Right ventricle myocardium superior (tissue), 1 donor: Measurements from ENCODE around the gene STPG3. TPM values are rescaled to one million over a fixed set of nuclear protein-coding genes. Genes with fewer than 3 reads are reported as not detected.

ENCODE experiments used
- ATAC-seq: fragments of 200-7000 bp; cut with Tn5 transposase; one replicate; pipeline ENCODE4 v1.9.1; 2020; ENCODE audit warnings: mild to moderate bottlenecking; ENCODE audit not compliant: poor library complexity
- DNase-seq: peaks from one replicate; pipeline ENCODE4 v3.0.0-alpha.2; 2020
- intact Hi-C: fragments of 100-400 bp; cut with DNase I; formaldehyde crosslinking; loops from one replicate; pipeline ENCODE4 v1.11.2; 2022
- total RNA-seq: library from RNA; stranded (reverse); fragmentation: NEBNext Ultra II Directional; extraction: Animal tissue kit (Norgen Biotek cat#: 25700); gene quantifications from one replicate; pipeline ENCODE4 v1.2.1, GENCODE V29; 2021
- donor health status: DM: no; HTN: yes; CAD: no; lungs with severe emphysema.

STPG3 gene
- total RNA-seq, 1 donor from 2014 or later, result 1.3 TPM

GRCh38 chr9:137271696-137272076, 20.6 kb downstream of the STPG3 start:
- DNase-seq (no peak), ATAC-seq (no peak)
- intact Hi-C loops, result no loop called here

- no peak for ATAC-seq
- DNase-seq, result no peak
- intact Hi-C loops, result no loop called here
Measured at GRCh38 chr9:137272241-137273094, 21.4 kb downstream of the STPG3 start.

- ATAC-seq, result no peak
- no peak for DNase-seq
- intact Hi-C loops, result no loop called here
Measured at GRCh38 chr9:137273095-137273490, 22.0 kb downstream of the STPG3 start.

- DNase-seq (no peak), ATAC-seq (no peak)
- intact Hi-C loops, result no loop called here
Measured at GRCh38 chr9:137273611-137274320, 22.7 kb downstream of the STPG3 start.

GRCh38 chr9:137275203-137275587, 24.1 kb downstream of the STPG3 start:
- no peak for ATAC-seq
- intact Hi-C loops, result no loop called here

GRCh38 chr9:137275588-137276472, 24.7 kb downstream of the STPG3 start:
- intact Hi-C loops, result no loop called here
- no peak for ATAC-seq
- DNase-seq, result no peak

More at GRCh38 chr9:137275203-137275587, 24.1 kb downstream of the STPG3 start:
- DNase-seq, result no peak

- intact Hi-C loops, result no loop called here
- ATAC-seq (peak; percentile 84), DNase-seq (peak; percentile 91)
Measured at GRCh38 chr9:137276473-137277328, 25.6 kb downstream of the STPG3 start.

GRCh38 chr9:137277329-137278041, 26.4 kb downstream of the STPG3 start, which contains the start of gene TOR4A:
TSS of gene TOR4A (plus strand) at chr9:137277726. CDS start at chr9:137278690, 964 bp downstream.
- intact Hi-C loops, result no loop called here
- ATAC-seq (peak; percentile 77), DNase-seq (peak; percentile 93)

GRCh38 chr9:137278061-137278701, 27.1 kb downstream of the STPG3 start:
- DNase-seq (no peak), ATAC-seq (peak; percentile 2)
- intact Hi-C loops, result no loop called here

GRCh38 chr9:137278721-137279711, 27.9 kb downstream of the STPG3 start:
- DNase-seq (no peak), ATAC-seq (no peak)
- intact Hi-C loops, result no loop called here

- intact Hi-C loops, result no loop called here
- ATAC-seq (no peak), DNase-seq (no peak)
Measured at GRCh38 chr9:137279741-137280473, 28.8 kb downstream of the STPG3 start.

- ATAC-seq, result peak; percentile 19
- DNase-seq, result no peak
- intact Hi-C loops, result no loop called here
Measured at GRCh38 chr9:137280474-137281344, 29.6 kb downstream of the STPG3 start.

- intact Hi-C loops, result no loop called here
- DNase-seq (no peak), ATAC-seq (no peak)
Measured at GRCh38 chr9:137281345-137282116, 30.4 kb downstream of the STPG3 start.

- DNase-seq (no peak), ATAC-seq (peak; percentile 84)
- intact Hi-C loops, result no loop called here
Measured at GRCh38 chr9:137286975-137287383, 35.9 kb downstream of the STPG3 start.
